NB4 (cell line): ENCODE results near the gene AADACL2.
"Not testable (repeated sequence)": the region's sequence is repeated elsewhere in the genome, so short reads cannot be mapped to it uniquely, and the experiment has no call there.

Experiments
- DNase-seq: peaks from one replicate; pipeline ENCODE4 v3.0.0; 2010; ENCODE audit warnings: low read depth
- H3K4me3 ChIP-seq: one replicate; pipeline ENCODE4 v1.5.1; 2011; ENCODE audit warnings: mild to moderate bottlenecking, low read depth, low read length, moderate library complexity
- CTCF ChIP-seq: IDR thresholded peaks from one replicate; pipeline ENCODE4 v1.5.1; 2012; ENCODE audit warnings: low read depth, low read length
- MAX ChIP-seq: IDR thresholded peaks from 2 replicates; pipeline ENCODE4 v1.6.1; 2011; ENCODE audit warnings: low read depth, low read length
- MYC ChIP-seq: IDR thresholded peaks from 2 replicates; pipeline ENCODE4 v1.6.1; 2011; ENCODE audit warnings: low read depth, low read length
- POLR2A ChIP-seq: IDR thresholded peaks from 2 replicates; pipeline ENCODE4 v1.6.1; 2011; ENCODE audit warnings: mild to moderate bottlenecking; ENCODE audit not compliant: insufficient read length; ENCODE audit errors: extremely low read depth

Gene AADACL2

GRCh38 chr3:151789853-151790463, 56.2 kb downstream of the AADACL2 start:
- TF ChIP-seq MAX (no peak), POLR2A (no peak), MYC (no peak), CTCF (no peak)
- no peak overlapping the region for H3K4me3 ChIP-seq
- DNase-seq, result no peak

- not testable (repeated sequence) for H3K4me3 ChIP-seq, DNase-seq
Observed at GRCh38 chr3:151790763-151791162, 57.0 kb downstream of the AADACL2 start.

GRCh38 chr3:151792411-151792810, 58.7 kb downstream of the AADACL2 start:
- no peak for TF ChIP-seq POLR2A
- TF ChIP-seq MYC, result no peak
- no peak for TF ChIP-seq MAX
- TF ChIP-seq CTCF, result no peak
- no peak for DNase-seq

GRCh38 chr3:151793636-151794035, 59.9 kb downstream of the AADACL2 start:
- no peak for DNase-seq
- TF ChIP-seq POLR2A, result no peak
- no peak for TF ChIP-seq MYC
- no peak for TF ChIP-seq CTCF
- TF ChIP-seq MAX, result no peak

More at GRCh38 chr3:151792411-151792810, 58.7 kb downstream of the AADACL2 start:
- no peak overlapping the region for H3K4me3 ChIP-seq

GRCh38 chr3:151794080-151794479, 60.4 kb downstream of the AADACL2 start:
- H3K4me3 ChIP-seq, result no peak overlapping the region
- no peak for DNase-seq
- TF ChIP-seq MAX (no peak), POLR2A (no peak), MYC (no peak), CTCF (no peak)

More at GRCh38 chr3:151793636-151794035, 59.9 kb downstream of the AADACL2 start:
- no peak overlapping the region for H3K4me3 ChIP-seq

DNA sequence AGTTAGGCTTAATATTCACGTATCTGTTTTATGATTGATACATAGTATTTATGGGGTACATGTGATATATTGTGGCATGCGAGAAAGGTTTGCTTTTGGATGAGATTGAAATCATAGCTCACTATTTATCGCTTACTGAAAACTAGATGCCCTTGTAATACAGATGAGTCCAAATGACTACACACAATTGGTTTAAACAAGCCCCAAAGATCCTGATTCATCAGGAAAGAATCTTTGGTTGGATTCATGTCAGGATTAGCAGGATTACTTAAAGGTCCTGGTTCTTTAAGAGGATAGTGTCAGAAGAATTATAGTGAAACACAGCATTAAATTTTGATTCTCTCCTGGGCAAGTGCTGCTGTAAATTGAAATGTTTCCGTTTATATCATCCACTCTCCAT, 61.5 kb downstream of the AADACL2 start:
- TF ChIP-seq MAX (no peak), CTCF (no peak), MYC (no peak), POLR2A (no peak)
- H3K4me3 ChIP-seq, result no peak overlapping the region
- no peak for DNase-seq
